BE2C (cell line): ENCODE data around the gene RGS7BP.

Experiments used
- DNase-seq: peaks from one replicate; pipeline ENCODE4 v3.0.0-alpha.2; 2020
- H3K27me3 ChIP-seq: fragments of 250-450 bp; sonication (Bioruptor Pico); 2 replicates; pipeline ENCODE4 v1.5.1; 2020; ENCODE audit warnings: mild to moderate bottlenecking
- H3K36me3 ChIP-seq: fragments of 250-450 bp; sonication (Bioruptor Pico); 2 replicates; pipeline ENCODE4 v1.5.1; 2020; ENCODE audit warnings: mild to moderate bottlenecking
- H3K4me1 ChIP-seq: fragments of 250-450 bp; sonication (Bioruptor Pico); 2 replicates; pipeline ENCODE4 v1.5.1; 2020
- H3K4me3 ChIP-seq: 2 replicates; pipeline ENCODE4 v1.5.1; 2011; ENCODE audit warnings: low read depth, low read length
- H3K9me3 ChIP-seq: fragments of 250-450 bp; sonication (Bioruptor Pico); 2 replicates; pipeline ENCODE4 v1.5.1; 2020
- TF ChIP-seq, protein P1 (sequence below): IDR thresholded peaks from 2 replicates; pipeline ENCODE4 v1.5.1; 2012; ENCODE audit warnings: mild to moderate bottlenecking, low read depth, low read length

Gene RGS7BP

DNA sequence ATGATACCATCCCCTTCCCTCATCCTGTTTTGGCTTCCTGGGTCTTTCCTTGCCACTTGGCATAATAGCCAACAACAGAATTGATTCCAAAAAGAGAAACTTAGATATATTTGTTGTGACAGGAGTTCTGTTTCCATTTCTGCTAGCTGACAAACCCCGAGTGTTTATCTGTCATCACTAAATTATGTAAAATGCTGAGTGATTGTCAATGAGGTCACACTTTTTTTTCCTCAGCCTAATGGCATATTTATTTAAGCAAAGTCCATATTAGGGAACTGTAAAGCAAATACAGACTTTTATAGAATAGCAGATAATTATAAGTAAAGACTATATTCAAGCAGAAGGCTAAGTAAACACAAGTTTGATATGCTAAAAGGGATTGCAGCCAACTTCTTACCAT lies 64.0 kb downstream of the RGS7BP start:
- Histone ChIP-seq H3K27me3 (no peaks in the 10 kb centered on the region), H3K36me3 (no peaks in the 10 kb centered on the region), H3K4me3 (no peak overlapping the region), H3K9me3 (no peaks in the 10 kb centered on the region), H3K4me1 (no peaks in the 10 kb centered on the region)
- DNase-seq, result no peak
- TF ChIP-seq, protein P1, sequence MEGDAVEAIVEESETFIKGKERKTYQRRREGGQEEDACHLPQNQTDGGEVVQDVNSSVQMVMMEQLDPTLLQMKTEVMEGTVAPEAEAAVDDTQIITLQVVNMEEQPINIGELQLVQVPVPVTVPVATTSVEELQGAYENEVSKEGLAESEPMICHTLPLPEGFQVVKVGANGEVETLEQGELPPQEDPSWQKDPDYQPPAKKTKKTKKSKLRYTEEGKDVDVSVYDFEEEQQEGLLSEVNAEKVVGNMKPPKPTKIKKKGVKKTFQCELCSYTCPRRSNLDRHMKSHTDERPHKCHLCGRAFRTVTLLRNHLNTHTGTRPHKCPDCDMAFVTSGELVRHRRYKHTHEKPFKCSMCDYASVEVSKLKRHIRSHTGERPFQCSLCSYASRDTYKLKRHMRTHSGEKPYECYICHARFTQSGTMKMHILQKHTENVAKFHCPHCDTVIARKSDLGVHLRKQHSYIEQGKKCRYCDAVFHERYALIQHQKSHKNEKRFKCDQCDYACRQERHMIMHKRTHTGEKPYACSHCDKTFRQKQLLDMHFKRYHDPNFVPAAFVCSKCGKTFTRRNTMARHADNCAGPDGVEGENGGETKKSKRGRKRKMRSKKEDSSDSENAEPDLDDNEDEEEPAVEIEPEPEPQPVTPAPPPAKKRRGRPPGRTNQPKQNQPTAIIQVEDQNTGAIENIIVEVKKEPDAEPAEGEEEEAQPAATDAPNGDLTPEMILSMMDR, result no peak

DNA sequence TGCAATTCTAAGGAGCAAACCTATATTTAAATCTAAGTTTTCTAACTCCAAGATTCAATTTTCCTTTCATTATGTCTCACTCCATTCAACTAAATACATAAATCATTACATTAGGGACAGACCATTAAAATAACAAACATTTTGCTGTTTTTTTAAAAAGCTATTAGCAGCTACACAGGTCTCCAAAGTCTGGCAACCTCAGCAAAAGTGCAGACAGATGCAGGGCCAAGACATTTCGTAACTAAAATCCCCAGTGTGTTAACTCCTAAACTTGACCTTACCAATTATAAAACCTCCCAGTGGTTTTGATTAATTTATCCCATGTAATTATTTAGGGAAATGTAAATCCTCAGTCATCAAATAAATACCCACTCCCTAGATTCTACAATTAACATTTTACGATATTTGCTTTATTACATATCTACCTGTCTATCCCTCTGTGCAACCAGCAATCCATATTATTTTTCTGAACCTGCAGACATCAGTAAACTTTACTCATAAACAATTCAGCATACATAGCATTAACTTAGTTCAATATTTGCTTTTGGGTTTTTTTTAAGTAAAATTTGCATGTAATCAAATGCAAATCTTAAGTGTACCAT lies 64.7 kb downstream of the RGS7BP start:
- H3K36me3 ChIP-seq, result no peaks in the 10 kb centered on the region
- no peak overlapping the region for H3K4me3 ChIP-seq
- no peaks in the 10 kb centered on the region for H3K9me3 ChIP-seq
- H3K27me3 ChIP-seq, result peaks cover 1% of the 10 kb centered on the region
- no peak for DNase-seq
- no peaks in the 10 kb centered on the region for H3K4me1 ChIP-seq
- TF ChIP-seq, protein P1, result no peak

DNA sequence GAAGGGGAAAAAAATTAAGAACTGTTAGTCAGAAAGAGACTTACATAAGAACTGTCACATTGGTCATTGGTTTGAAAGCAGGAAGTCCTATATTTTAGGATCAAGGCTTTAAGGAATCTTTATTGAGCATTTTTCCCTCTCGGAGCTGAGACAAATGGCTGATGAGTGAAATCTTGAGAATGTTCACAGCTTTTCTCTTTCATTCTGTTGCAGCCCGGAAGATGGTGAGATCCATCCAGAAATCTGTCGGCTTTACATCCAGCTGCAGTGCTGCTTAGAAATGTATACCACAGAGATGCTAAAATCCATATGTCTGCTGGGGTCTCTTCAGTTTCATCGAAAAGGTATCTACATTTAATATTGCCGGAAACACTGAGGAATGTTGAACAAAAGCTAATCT lies 69.7 kb downstream of the RGS7BP start:
- TF ChIP-seq, protein P1, result no peak
- Histone ChIP-seq H3K36me3 (no peaks in the 10 kb centered on the region), H3K9me3 (no peaks in the 10 kb centered on the region), H3K27me3 (peaks cover 12% of the 10 kb centered on the region), H3K4me1 (no peaks in the 10 kb centered on the region), H3K4me3 (no peak overlapping the region)
- no peak for DNase-seq

DNA sequence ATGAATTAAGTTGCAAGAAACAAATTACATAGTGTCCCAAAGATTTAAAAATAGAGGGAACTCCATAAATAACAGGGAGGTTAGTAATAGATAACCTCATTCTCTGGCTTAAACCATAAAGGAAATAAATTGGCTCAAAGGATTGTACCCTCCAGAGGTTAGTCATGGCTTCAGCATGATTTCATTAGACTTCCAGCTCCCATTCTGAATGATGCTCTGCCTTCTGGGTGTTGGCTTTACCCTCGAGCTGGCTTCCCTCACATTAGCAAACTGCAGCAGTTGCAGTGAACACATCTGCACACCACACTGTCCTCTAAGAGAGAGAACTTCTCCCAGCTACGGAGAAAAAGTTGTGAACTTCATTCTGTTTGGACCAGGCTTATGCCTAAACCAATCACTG lies 70.4 kb downstream of the RGS7BP start:
- Histone ChIP-seq H3K4me3 (no peak overlapping the region), H3K4me1 (no peaks in the 10 kb centered on the region), H3K9me3 (no peaks in the 10 kb centered on the region), H3K36me3 (no peaks in the 10 kb centered on the region), H3K27me3 (peaks cover 12% of the 10 kb centered on the region)
- TF ChIP-seq, protein P1, result no peak
- DNase-seq, result no peak

DNA sequence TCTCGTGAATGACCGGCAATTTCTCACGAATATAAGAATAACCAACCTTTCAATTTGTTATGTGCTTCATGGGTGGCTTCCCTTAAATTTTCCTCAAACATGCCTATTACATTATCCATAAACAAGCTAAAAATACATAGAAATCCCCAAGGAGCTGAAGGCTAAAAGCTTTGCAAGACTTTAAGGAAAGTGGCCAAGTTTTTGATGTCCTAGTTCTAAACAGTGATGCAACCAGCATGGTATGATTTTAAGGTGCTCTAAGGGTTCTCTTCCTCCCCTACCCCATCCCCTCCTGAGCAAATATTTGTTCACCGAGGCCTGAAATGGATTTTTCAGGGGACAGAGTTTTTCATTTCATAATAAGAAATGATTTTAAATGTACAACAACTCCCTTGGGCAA lies 79.8 kb downstream of the RGS7BP start:
- DNase-seq, result no peak
- Histone ChIP-seq H3K27me3 (no peaks in the 10 kb centered on the region; the same call in 1 of the 2 replicates), H3K4me3 (no peak overlapping the region), H3K4me1 (no peaks in the 10 kb centered on the region), H3K9me3 (no peaks in the 10 kb centered on the region), H3K36me3 (no peaks in the 10 kb centered on the region)
- TF ChIP-seq, protein P1, result no peak

DNA sequence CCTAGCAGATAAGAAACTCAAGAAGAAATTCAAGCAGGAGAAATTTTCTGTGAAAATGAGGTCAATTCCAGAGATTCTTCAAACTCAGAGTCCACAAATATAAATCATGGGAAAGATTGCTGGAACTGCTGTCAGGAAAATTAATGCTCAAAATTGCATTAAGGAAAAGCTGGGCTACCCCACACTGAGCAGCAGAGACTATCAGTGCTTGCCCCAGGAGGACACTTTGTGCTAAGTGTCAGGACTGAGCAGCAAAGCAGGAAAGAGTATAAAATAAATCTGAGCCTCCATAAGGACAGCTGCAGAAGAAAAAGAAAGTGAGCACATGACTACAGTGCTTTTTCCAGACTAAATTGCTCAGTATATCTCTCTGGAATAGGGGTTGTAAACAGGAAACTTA lies 81.6 kb downstream of the RGS7BP start:
- H3K4me3 ChIP-seq, result no peak overlapping the region
- TF ChIP-seq, protein P1, result no peak
- H3K36me3 ChIP-seq, result no peaks in the 10 kb centered on the region
- H3K27me3 ChIP-seq, result no peaks in the 10 kb centered on the region; the same call in 1 of the 2 replicates
- no peak for DNase-seq
- H3K9me3 ChIP-seq, result no peaks in the 10 kb centered on the region
- H3K4me1 ChIP-seq, result no peaks in the 10 kb centered on the region
